GM12872 (cell line): ENCODE measurements around the gene SLC30A9.

Experiments used
- CTCF ChIP-seq: IDR thresholded peaks from 3 replicates; pipeline ENCODE4 v1.5.1; 2011; ENCODE audit warnings: low read depth, mild to moderate bottlenecking, low read length, moderate library complexity; ENCODE audit not compliant: insufficient read depth

SLC30A9 gene

GRCh38 chr4:41964401-41964800, 25.9 kb upstream of the SLC30A9 start:
- TF ChIP-seq CTCF: no peak

GRCh38 chr4:41967392-41967791, 22.9 kb upstream of the SLC30A9 start:
- no peak for TF ChIP-seq CTCF

- no peak for TF ChIP-seq CTCF
These were observed 20.7 kb upstream of the SLC30A9 start for GRCh38 chr4:41969671-41970070.

GRCh38 chr4:41975341-41975740, 15.0 kb upstream of the SLC30A9 start:
- no peak for TF ChIP-seq CTCF

GRCh38 chr4:41976775-41977516, 13.4 kb upstream of the SLC30A9 start:
- TF ChIP-seq CTCF: no peak

- no peak for TF ChIP-seq CTCF
These were observed 12.6 kb upstream of the SLC30A9 start for GRCh38 chr4:41977709-41978108.

- TF ChIP-seq CTCF: no peak
These were observed 8.9 kb upstream of the SLC30A9 start, which contains the start of gene DCAF4L1 for GRCh38 chr4:41981456-41981855. TSS of gene DCAF4L1 (plus strand) at chr4:41981756. CDS start at chr4:41981793, 37 bp downstream.
